Measurements from ENCODE around the gene UBE2N.
A peak's percentile ranks its signal among the peaks of the same experiment; 100 is the strongest.

Gene UBE2N

GRCh38 chr12:93456077-93456476 lies 14.3 kb upstream of the UBE2N start:
- peak; percentile 55 for TF ChIP-seq ZNF146 (tag by site-specific recombination; IDR thresholded peaks at IDR 0.05)
- no peak for TF ChIP-seq ZBTB21 (tag by site-specific recombination; IDR thresholded peaks at IDR 0.05)
- Histone ChIP-seq H3K36me3 (ENCODE audit: control insufficient read depth in 2 of 2, insufficient read depth in 1 of 2, low read length in 2 of 2) (no peaks in the 10 kb centered on the region), H3K4me1 (ENCODE audit: control insufficient read depth, insufficient read depth, low read length) (no peaks in the 10 kb centered on the region), H3K9me3 (ENCODE audit: control insufficient read depth, insufficient read depth, low read depth, low read length) (no peaks in the 10 kb centered on the region), H3K4me3 (ENCODE audit: low read depth, low read length) (no peak overlapping the region), H3K27ac (ENCODE audit: extremely low read depth, low read depth, low read length) (no peak overlapping the region)
- ChIA-PET CTCF (no interaction called here), POLR2A (no interaction called here)

- CTCF ChIA-PET, result no interaction called here
- POLR2A ChIA-PET, result no interaction called here
- no peak overlapping the region for H3K27ac ChIP-seq (ENCODE audit: extremely low read depth, low read depth, low read length)
Observed at GRCh38 chr12:93453633-93454032, 11.9 kb upstream of the UBE2N start.

GRCh38 chr12:93451423-93452158 lies 9.8 kb upstream of the UBE2N start:
- POLR2A ChIA-PET, result no interaction called here
- CTCF ChIA-PET, result no interaction called here
- TF ChIP-seq SETDB1 (IDR thresholded peaks at IDR 0.05; ENCODE audit: insufficient read length, low read length), result peak; percentile 3
- TF ChIP-seq ZBTB1 (tag by site-specific recombination; IDR thresholded peaks at IDR 0.05), result no peak
- no peak for TF ChIP-seq ZNF221 (tag by site-specific recombination; IDR thresholded peaks at IDR 0.05; ENCODE audit: borderline replicate concordance)
- TF ChIP-seq PRDM1 (tag by site-specific recombination; IDR thresholded peaks at IDR 0.05), result peak; percentile 77
- no peak for TF ChIP-seq ZNF514 (tag by site-specific recombination; IDR thresholded peaks at IDR 0.05)
- TF ChIP-seq ZBTB17 (tag by site-specific recombination; IDR thresholded peaks at IDR 0.05), result 0 out of 2 replicates have a peak, but pooled peaks have one; percentile 25

More at GRCh38 chr12:93453633-93454032, 11.9 kb upstream of the UBE2N start:
- Histone ChIP-seq H3K9me3 (ENCODE audit: control insufficient read depth, insufficient read depth, low read depth, low read length) (no peaks in the 10 kb centered on the region), H3K4me3 (ENCODE audit: low read depth, low read length) (no peak overlapping the region), H3K36me3 (ENCODE audit: control insufficient read depth in 2 of 2, insufficient read depth in 1 of 2, low read length in 2 of 2) (no peaks in the 10 kb centered on the region), H3K4me1 (ENCODE audit: control insufficient read depth, insufficient read depth, low read length) (no peaks in the 10 kb centered on the region)
- TF ChIP-seq GLI2 (tag by site-specific recombination; IDR thresholded peaks at IDR 0.05; ENCODE audit: borderline replicate concordance, low read depth) (no peak), ZNF692 (tag by site-specific recombination; IDR thresholded peaks at IDR 0.05) (no peak), KLF8 (tag by site-specific recombination; IDR thresholded peaks at IDR 0.05) (no peak), ZBTB48 (tag by site-specific recombination; IDR thresholded peaks at IDR 0.05) (no peak), SCRT1 (tag by site-specific recombination; IDR thresholded peaks at IDR 0.05; ENCODE audit: borderline replicate concordance) (no peak), ZNF843 (tag by site-specific recombination; IDR thresholded peaks at IDR 0.05) (no peak), ZNF558 (tag by site-specific recombination; IDR thresholded peaks at IDR 0.05) (no peak), ZNF140 (tag by site-specific recombination; IDR thresholded peaks at IDR 0.05) (no peak), ZNF449 (tag by site-specific recombination; IDR thresholded peaks at IDR 0.05) (no peak), ZFHX2 (tag by site-specific recombination; conservative IDR thresholded peaks at IDR 0.05) (no peak), ZNF157 (tag by site-specific recombination; IDR thresholded peaks at IDR 0.05) (no peak), ZNF221 (tag by site-specific recombination; IDR thresholded peaks at IDR 0.05; ENCODE audit: borderline replicate concordance) (no peak), ZNF214 (tag by site-specific recombination; IDR thresholded peaks at IDR 0.05; ENCODE audit: borderline replicate concordance) (no peak)

More at GRCh38 chr12:93451423-93452158, 9.8 kb upstream of the UBE2N start:
- no peak overlapping the region for H3K27ac ChIP-seq (ENCODE audit: extremely low read depth, low read depth, low read length)
- no peak overlapping the region for H3K4me3 ChIP-seq (ENCODE audit: low read depth, low read length)
- no peaks in the 10 kb centered on the region for H3K4me1 ChIP-seq (ENCODE audit: control insufficient read depth, insufficient read depth, low read length)
- no peaks in the 10 kb centered on the region for H3K36me3 ChIP-seq (ENCODE audit: control insufficient read depth in 2 of 2, insufficient read depth in 1 of 2, low read length in 2 of 2)
- H3K9me3 ChIP-seq (ENCODE audit: control insufficient read depth, insufficient read depth, low read depth, low read length), result no peaks in the 10 kb centered on the region

Data from HEK293 (cell line).